Measurements from ENCODE around the gene OR52K1.
"Not testable (repeated sequence)": the region's sequence is repeated elsewhere in the genome, so short reads cannot be mapped to it uniquely, and the experiment has no call there.

Gene OR52K1

GRCh38 chr11:4482445-4482844, at the start of gene OR52K1:
Gene OR52K1, plus strand, starts transcription at chr11:4482646. Its CDS starts 6,255 bp downstream, at chr11:4488901.
- DNase-seq: no peak

- DNase-seq: no peak
These were observed 48.6 kb upstream of the OR52K1 start for GRCh38 chr11:4433856-4434255.

DNA sequence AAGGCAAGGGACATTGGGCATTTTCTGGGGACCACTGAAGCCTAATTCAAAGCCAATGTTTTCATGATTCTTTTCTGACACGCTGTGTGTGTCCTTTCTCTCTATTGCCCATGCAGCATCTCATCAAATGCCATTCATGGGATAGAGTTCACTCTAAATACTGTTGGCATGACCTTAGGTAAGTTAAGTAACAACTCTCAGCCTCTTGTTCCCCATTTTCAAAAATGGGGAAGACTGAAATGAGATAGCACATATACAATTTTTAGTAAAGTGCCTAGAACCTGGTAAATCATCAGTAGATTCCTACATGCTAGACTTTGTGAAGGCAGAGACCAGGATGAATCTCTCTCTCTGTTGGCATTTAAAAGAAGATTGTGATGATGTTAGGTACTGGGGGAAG, 46.0 kb upstream of the OR52K1 start:
- no peak for DNase-seq

DNA sequence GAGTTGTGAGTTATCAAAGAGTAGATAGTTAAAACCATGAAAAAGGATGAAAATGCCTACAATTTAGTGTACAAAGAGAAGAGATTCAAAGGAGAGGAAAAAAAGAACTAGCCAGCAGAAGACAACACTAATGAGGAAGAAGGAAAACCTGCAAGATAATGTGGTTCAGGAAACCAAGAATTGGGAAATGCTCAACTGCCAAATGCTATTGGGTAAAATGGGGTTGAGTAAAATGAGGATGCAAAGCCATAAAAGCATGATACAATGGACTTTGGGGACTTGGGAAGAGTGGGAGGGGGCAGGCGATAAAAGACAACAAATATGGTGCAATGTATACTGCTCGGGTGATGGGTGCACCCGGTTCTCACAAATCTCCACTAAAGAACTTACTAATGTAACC, 40.9 kb upstream of the OR52K1 start:
- DNase-seq: no peak

- no peak for DNase-seq
These were observed 39.1 kb upstream of the OR52K1 start for GRCh38 chr11:4443232-4443891.

DNA sequence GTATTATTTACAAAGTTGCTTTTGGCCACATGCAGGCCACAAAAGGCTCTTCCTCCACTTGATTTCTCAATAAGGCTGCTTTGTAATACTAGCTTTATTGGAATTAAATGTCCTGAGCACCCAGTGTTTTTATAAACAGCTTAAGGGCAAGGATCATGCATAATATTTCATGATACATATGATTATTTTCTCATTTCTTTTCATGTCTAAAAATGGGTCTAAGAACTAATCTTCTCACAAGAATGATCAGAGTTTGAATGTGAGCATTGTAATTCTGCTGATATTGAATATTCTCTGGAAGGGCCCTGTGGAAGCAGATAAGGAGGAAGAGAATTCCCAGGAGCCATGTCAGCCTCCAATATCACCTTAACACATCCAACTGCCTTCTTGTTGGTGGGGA, 33.5 kb upstream of the OR52K1 start, which contains the start of gene OR52K2:
Gene OR52K2, plus strand, starts transcription at position 301 of the 400 bp plus-strand sequence. Its CDS starts 45 bp downstream, at position 346.
- no peak for DNase-seq

GRCh38 chr11:4453118-4453517, 29.3 kb upstream of the OR52K1 start:
- DNase-seq: no peak

DNA sequence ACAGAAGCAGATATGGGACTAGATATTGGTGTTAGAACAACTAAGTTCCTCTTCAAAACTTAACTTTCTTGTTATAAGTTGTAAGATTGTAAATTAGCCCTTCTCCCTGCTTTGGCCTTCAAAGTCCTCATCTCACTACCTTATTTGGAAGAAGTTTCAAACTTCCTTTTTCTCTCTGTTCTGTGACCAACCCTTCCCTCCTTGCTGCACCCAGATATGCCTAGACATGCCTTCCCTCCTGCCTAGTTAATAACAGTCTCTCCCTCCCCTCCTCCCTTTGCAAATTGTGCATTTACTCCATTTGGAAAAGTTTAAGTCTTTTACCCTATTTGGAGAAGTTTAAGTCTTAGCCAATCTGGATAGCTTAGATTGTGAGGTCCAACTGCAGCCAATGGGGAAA, 28.4 kb upstream of the OR52K1 start:
- DNase-seq: no peak

GRCh38 chr11:4455419-4455818, 27.0 kb upstream of the OR52K1 start:
- DNase-seq: peak; percentile 45

GRCh38 chr11:4459500-4459899, 22.9 kb upstream of the OR52K1 start:
- no peak for DNase-seq

DNA sequence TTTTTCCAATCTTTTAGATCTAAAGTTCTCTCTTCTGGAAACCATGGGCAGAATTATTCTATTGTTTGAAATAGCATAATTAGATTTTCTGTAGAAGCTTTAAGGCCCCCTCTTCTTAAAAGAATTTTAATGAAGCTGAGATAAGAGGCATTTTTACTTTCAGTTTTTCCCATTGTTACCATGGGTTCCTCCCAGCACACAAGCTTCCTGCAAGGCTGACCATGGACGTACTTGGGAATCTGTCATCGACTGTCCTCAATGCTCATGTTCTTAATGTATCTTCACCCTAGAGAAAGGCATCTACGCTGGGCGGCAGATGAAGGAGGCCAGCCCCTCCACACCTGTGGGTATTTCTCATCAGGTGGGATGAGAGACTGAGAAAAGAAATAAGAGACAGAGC, 22.3 kb upstream of the OR52K1 start:
- DNase-seq: no peak

GRCh38 chr11:4464216-4465159, 18.0 kb upstream of the OR52K1 start:
- DNase-seq: no peak

- DNase-seq: no peak
These were observed 17.0 kb upstream of the OR52K1 start for GRCh38 chr11:4465407-4465806.

DNA sequence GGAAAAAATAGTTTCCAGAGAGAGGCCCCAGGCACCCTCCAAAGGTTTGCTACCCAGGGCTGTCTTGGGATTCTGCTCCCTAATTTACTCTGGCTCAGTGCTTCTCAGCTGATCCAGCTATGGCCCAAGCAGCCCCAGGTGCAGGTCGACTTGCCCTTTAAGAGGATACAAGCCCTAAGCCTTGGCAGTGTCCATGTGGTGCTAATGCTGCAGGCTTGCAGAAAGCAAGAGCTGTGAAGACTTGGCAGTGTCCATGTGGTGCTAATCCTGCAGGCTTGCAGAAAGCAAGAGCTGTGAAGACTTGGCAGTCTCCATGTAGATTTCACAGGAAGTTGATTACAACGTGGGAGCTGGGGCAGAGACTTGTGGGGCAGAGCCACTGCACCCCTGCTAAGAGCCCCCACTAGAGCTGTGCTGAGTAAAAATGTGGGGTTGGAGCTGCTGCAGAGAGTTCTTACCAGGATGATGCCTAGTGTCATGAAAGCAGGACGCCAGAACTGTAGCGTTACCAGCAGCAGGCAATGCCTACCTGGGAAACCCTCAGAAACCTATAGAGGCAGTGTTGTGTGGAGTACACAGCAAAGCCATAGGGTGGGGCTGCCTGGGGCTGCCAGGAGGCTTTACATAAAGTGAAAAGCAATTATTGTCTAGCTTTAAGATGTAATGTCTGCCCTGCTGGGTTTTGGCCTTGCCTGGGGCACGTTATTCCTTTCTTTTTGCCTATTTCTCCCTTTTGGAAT, 16.1 kb upstream of the OR52K1 start:
- DNase-seq: no peak

DNA sequence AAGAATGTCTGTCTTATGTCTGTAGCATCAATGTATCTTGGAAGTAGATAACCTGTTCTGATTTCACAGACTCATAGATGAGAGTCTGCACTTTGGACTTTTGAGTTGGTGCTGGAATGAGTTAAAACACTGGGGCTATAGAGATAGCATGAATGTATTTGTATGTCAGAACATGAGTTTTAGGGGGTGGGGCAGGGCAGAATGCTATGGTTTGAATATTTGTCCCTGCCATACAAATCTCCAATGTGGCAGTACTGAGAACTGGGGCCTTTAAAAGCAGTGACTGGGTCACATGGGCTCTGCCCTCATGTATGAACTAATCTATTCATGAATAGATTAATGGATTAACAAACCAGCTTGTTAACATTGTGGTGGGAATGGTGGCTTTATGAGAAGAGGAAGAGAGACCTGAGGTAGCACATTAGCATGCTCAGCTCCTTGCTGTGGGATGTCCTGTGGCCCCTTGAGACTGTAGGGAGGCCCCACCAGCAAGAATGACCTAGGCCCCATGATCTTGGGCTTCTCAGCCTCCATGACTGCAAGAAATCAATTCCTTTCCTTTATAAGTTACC, 15.5 kb upstream of the OR52K1 start:
- DNase-seq: no peak

DNA sequence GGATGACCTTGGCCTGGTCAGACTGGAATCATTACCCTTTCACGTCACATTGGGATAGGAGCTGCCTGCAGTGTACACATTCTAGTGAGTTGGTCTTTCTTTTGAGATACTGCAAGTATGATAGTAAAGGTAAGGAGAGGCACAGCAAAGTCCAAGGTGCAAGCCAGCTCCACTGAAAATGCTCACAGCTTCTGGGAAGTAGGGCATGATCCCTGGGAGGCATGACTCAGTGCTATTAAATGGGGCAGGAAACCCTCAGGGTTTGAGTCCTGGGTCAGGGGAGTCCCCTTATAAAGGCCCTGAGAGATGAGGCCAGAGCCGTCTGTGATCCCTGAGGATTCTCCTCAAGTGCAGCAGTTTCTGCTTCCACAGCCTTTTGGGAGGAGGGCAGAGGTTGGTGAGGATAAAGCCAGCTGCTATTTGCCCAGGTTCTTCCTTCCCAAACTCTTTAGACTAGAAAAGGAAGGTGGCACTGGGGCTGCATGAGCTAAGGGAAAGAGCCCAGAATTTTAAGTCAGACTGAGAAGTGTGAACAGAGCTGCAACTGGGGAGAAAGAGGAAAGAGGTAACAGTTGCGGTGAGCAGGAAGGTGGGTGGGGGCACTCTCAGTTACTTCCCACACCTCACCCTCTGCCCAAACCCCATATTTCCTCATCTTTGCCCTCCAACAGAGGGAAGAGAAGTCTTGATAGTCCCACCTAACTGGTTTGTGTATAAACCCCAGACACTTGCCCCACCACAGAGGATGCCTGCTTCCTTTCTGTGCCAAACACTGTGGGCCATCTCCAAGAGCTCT, 14.4 kb upstream of the OR52K1 start:
- DNase-seq: no peak

- DNase-seq: no peak
These were observed 2.8 kb upstream of the OR52K1 start for GRCh38 chr11:4479644-4480043.

GRCh38 chr11:4480577-4481239, 1.7 kb upstream of the OR52K1 start:
- no peak for DNase-seq

GRCh38 chr11:4481240-4481582, 1.2 kb upstream of the OR52K1 start:
- no peak for DNase-seq

DNA sequence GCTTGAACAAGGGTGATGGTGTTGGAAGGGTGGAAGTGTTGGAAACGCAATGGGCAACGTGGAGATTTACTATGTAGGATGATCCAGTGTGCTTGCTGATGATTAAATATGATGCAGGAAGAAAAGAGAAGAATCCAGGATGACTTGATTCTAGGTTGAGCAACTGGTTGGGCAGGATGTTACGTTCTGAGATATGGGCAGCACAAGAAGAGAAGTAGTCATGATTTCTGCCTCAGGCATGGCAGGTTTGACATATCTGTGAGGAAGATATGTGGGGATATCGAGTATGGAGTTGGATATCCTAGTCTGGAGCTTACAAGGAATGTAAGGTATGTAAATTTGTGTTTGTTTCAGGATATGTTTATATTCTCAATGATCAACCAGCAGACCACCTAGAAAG, 1.9 kb downstream of the OR52K1 start:
- no peak for DNase-seq

GRCh38 chr11:4491405-4491804, 9.0 kb downstream of the OR52K1 start:
- not testable (repeated sequence) for DNase-seq

Data from KG1 (cell line).